ENCODE results near the gene AADAC. TPM values are rescaled to one million over a fixed set of nuclear protein-coding genes. Genes with fewer than 3 reads are reported as not detected.
A peak's percentile ranks its signal among the peaks of the same experiment; 100 is the strongest.

Gene AADAC
- total RNA-seq, 1 donor: not detected

GRCh38 chr3:151827816-151828215 is 13.9 kb downstream of the AADAC start:
- no peak overlapping the region for H3K4me3 ChIP-seq (ENCODE audit: insufficient read depth, low read length)
- H2AFZ ChIP-seq (ENCODE audit: low read length): no peak overlapping the region
- H3K9me3 ChIP-seq (ENCODE audit: low read depth, low read length): no peaks in the 10 kb centered on the region
- no peak for DNase-seq (ENCODE audit: insufficient read length, low spot score, missing footprints)
- no peak overlapping the region for H3K27ac ChIP-seq (ENCODE audit: low read depth, low read length)
- H3K4me1 ChIP-seq (ENCODE audit: insufficient read depth, low read length): no peaks in the 10 kb centered on the region
- H3K36me3 ChIP-seq (ENCODE audit: insufficient read depth, low read length): no peaks in the 10 kb centered on the region
- H3K27me3 ChIP-seq (ENCODE audit: insufficient read depth, low read length): no peaks in the 10 kb centered on the region
- no peak for TF ChIP-seq CTCF (IDR thresholded peaks at IDR 0.05; ENCODE audit: extremely low read depth, low read depth, low read length)
- H4K20me1 ChIP-seq (ENCODE audit: insufficient read depth, low read length): no peaks in the 10 kb centered on the region
- no peak overlapping the region for H3K4me2 ChIP-seq (ENCODE audit: insufficient read depth, low read length)
- no peaks in the 10 kb centered on the region for H3K79me2 ChIP-seq (ENCODE audit: insufficient read depth, low read length)

GRCh38 chr3:151835751-151836525 is 22.0 kb downstream of the AADAC start:
- peak; percentile 68 for DNase-seq (ENCODE audit: insufficient read length, low spot score, missing footprints)
- Histone ChIP-seq H3K27ac (ENCODE audit: low read depth, low read length) (no peak overlapping the region), H3K4me2 (ENCODE audit: insufficient read depth, low read length) (peak overlapping the region; percentile 62), H3K4me3 (ENCODE audit: insufficient read depth, low read length) (no peak overlapping the region), H3K4me1 (ENCODE audit: insufficient read depth, low read length) (peaks cover 17% of the 10 kb centered on the region), H3K36me3 (ENCODE audit: insufficient read depth, low read length) (no peaks in the 10 kb centered on the region), H3K27me3 (ENCODE audit: insufficient read depth, low read length) (no peaks in the 10 kb centered on the region), H3K9me3 (ENCODE audit: low read depth, low read length) (no peaks in the 10 kb centered on the region), H2AFZ (ENCODE audit: low read length) (no peak overlapping the region), H4K20me1 (ENCODE audit: insufficient read depth, low read length) (no peaks in the 10 kb centered on the region), H3K79me2 (ENCODE audit: insufficient read depth, low read length) (no peaks in the 10 kb centered on the region)
- TF ChIP-seq CTCF (IDR thresholded peaks at IDR 0.05; ENCODE audit: extremely low read depth, low read depth, low read length): no peak

GRCh38 chr3:151837057-151837456 is 23.1 kb downstream of the AADAC start:
- TF ChIP-seq CTCF (IDR thresholded peaks at IDR 0.05; ENCODE audit: extremely low read depth, low read depth, low read length): no peak
- Histone ChIP-seq H3K27ac (ENCODE audit: low read depth, low read length) (no peak overlapping the region), H3K4me2 (ENCODE audit: insufficient read depth, low read length) (peak overlapping the region; percentile 14)

GRCh38 chr3:151838574-151839312 is 24.8 kb downstream of the AADAC start:
- Histone ChIP-seq H3K36me3 (ENCODE audit: insufficient read depth, low read length) (no peaks in the 10 kb centered on the region), H3K27ac (ENCODE audit: low read depth, low read length) (no peak overlapping the region), H3K4me2 (ENCODE audit: insufficient read depth, low read length) (peak overlapping the region; percentile 75), H2AFZ (ENCODE audit: low read length) (no peak overlapping the region), H3K27me3 (ENCODE audit: insufficient read depth, low read length) (no peaks in the 10 kb centered on the region), H3K9me3 (ENCODE audit: low read depth, low read length) (no peaks in the 10 kb centered on the region), H3K4me3 (ENCODE audit: insufficient read depth, low read length) (peak overlapping the region; percentile 37), H3K4me1 (ENCODE audit: insufficient read depth, low read length) (peaks cover 22% of the 10 kb centered on the region), H4K20me1 (ENCODE audit: insufficient read depth, low read length) (no peaks in the 10 kb centered on the region), H3K79me2 (ENCODE audit: insufficient read depth, low read length) (no peaks in the 10 kb centered on the region)
- DNase-seq (ENCODE audit: insufficient read length, low spot score, missing footprints): peak; percentile 41
- peak; percentile 81 for TF ChIP-seq CTCF (IDR thresholded peaks at IDR 0.05; ENCODE audit: extremely low read depth, low read depth, low read length)

More at GRCh38 chr3:151837057-151837456, 23.1 kb downstream of the AADAC start:
- Histone ChIP-seq H3K4me3 (ENCODE audit: insufficient read depth, low read length) (no peak overlapping the region), H3K4me1 (ENCODE audit: insufficient read depth, low read length) (peaks cover 20% of the 10 kb centered on the region), H3K79me2 (ENCODE audit: insufficient read depth, low read length) (no peaks in the 10 kb centered on the region), H4K20me1 (ENCODE audit: insufficient read depth, low read length) (no peaks in the 10 kb centered on the region), H3K27me3 (ENCODE audit: insufficient read depth, low read length) (no peaks in the 10 kb centered on the region), H3K36me3 (ENCODE audit: insufficient read depth, low read length) (no peaks in the 10 kb centered on the region), H3K9me3 (ENCODE audit: low read depth, low read length) (no peaks in the 10 kb centered on the region), H2AFZ (ENCODE audit: low read length) (no peak overlapping the region)
- peak; percentile 57 for DNase-seq (ENCODE audit: insufficient read length, low spot score, missing footprints)
